HepG2 (cell line): ENCODE results near the gene GRHL3. TPM values are rescaled to one million over a fixed set of nuclear protein-coding genes. Genes with fewer than 3 reads are reported as not detected.

Experiments used
- TERF1 ChIP-seq: sonication (generic); formaldehyde crosslinking; IDR thresholded peaks from 2 replicates; pipeline ENCODE4 v1.8.0; 2022; ENCODE audit warnings: mild to moderate bottlenecking, missing genetic modification reagents, moderate library complexity
- polyA plus RNA-seq, 8 experiments: library from polyadenylated mRNA; depleted of rRNA in 3 of 8; stranded (reverse) in 7 of 8; unstranded in 1 of 8; fragments of >200 nt; fragmentation: Illumina TruSeq in 4 of 8; extraction: Trizol in 4 of 8; gene quantifications; 2 replicates each; pipeline versions ENCODE4 v1.2.1 to v1.2.3, GENCODE V29; 2011 to 2016; ENCODE audit warnings: low read depth in 4 of 8, missing spikeins in 1 of 8, mixed read lengths in 1 of 8; ENCODE audit not compliant: insufficient read depth in 1 of 8
- total RNA-seq, 5 experiments: library from RNA; depleted of rRNA; stranded (reverse); fragments of >200 nt; fragmentation: Illumina TruSeq; extraction: Trizol; gene quantifications; 2 replicates each; pipeline ENCODE4 v1.2.3, GENCODE V29; 2016; ENCODE audit warnings: low read depth in 1 of 5

Gene GRHL3
- total and polyA plus RNA-seq, 2 of the 13 experiments (the other 11 are each of a cell fraction or from before 2014, with no cell fraction given): not detected

- TF ChIP-seq TERF1: no peak
Observed at GRCh38 chr1:24403806-24404205, 84.6 kb downstream of the GRHL3 start (continued).

Other genes with a start within 250 kb of the GRHL3 start
- gene MYOM3, start 207.2 kb upstream of the GRHL3 start, total RNA-seq (2016; rRNA removed; fragmentation: Illumina TruSeq; extraction: Trizol): 15.3 and 16.5 TPM in 2 replicates
- 5.8 and 7.9 TPM in 2 replicates for gene MYOM3, start 207.2 kb upstream of the GRHL3 start, polyA plus RNA-seq (2011; rRNA removed)
- gene IL22RA1, start 176.2 kb upstream of the GRHL3 start, total RNA-seq (2016; rRNA removed; fragmentation: Illumina TruSeq; extraction: Trizol): 2.1 and 4.4 TPM in 2 replicates
- gene IL22RA1, start 176.2 kb upstream of the GRHL3 start, polyA plus RNA-seq (2011; rRNA removed): 10.2 and 13.3 TPM in 2 replicates
- 5.7 and 8.5 TPM in 2 replicates for gene IFNLR1, start 132.1 kb upstream of the GRHL3 start, total RNA-seq (2016; rRNA removed; fragmentation: Illumina TruSeq; extraction: Trizol)
- 3.8 and 6.5 TPM in 2 replicates for gene IFNLR1, start 132.1 kb upstream of the GRHL3 start, polyA plus RNA-seq (2011; rRNA removed)
- 3.4 TPM in 2 replicates for gene STPG1, start 94.4 kb downstream of the GRHL3 start, total RNA-seq (2016; rRNA removed; fragmentation: Illumina TruSeq; extraction: Trizol)
- gene STPG1, start 94.4 kb downstream of the GRHL3 start, polyA plus RNA-seq (2011; rRNA removed): 4.2 and 4.3 TPM in 2 replicates
- gene NIPAL3, start 96.4 kb downstream of the GRHL3 start, total RNA-seq (2016; rRNA removed; fragmentation: Illumina TruSeq; extraction: Trizol): 5.6 and 5.8 TPM in 2 replicates
- gene NIPAL3, start 96.4 kb downstream of the GRHL3 start, polyA plus RNA-seq (2011; rRNA removed): 8.5 and 8.6 TPM in 2 replicates
- 13.3 and 13.6 TPM in 2 replicates for gene RCAN3, start 183.5 kb downstream of the GRHL3 start, total RNA-seq (2016; rRNA removed; fragmentation: Illumina TruSeq; extraction: Trizol)
- 10.9 and 12.2 TPM in 2 replicates for gene RCAN3, start 183.5 kb downstream of the GRHL3 start, polyA plus RNA-seq (2011; rRNA removed)
- gene NCMAP, start 236.7 kb downstream of the GRHL3 start, total RNA-seq (2016; rRNA removed; fragmentation: Illumina TruSeq; extraction: Trizol): 2.7 and 2.9 TPM in 2 replicates
- 20.0 and 22.0 TPM in 2 replicates for gene NCMAP, start 236.7 kb downstream of the GRHL3 start, polyA plus RNA-seq (2011; rRNA removed)